Kidney epithelial cell (primary cell): Measurements from ENCODE around the gene DNAJC8. TPM values are rescaled to one million over a fixed set of nuclear protein-coding genes. Genes with fewer than 3 reads are reported as not detected.

Source experiments
- DNase-seq: peaks from one replicate; pipeline ENCODE4 v3.0.0-alpha.2; 2010; ENCODE audit warnings: low read depth
- H3K27me3 ChIP-seq: 2 replicates; pipeline ENCODE4 v1.6.0; 2011; ENCODE audit warnings: low read length; ENCODE audit not compliant: control insufficient read depth, insufficient read depth
- H3K36me3 ChIP-seq: 2 replicates; pipeline ENCODE4 v1.5.1; 2011; ENCODE audit warnings: low read length; ENCODE audit not compliant: control insufficient read depth, insufficient read depth
- H3K4me3 ChIP-seq: 2 replicates; pipeline ENCODE4 v1.5.1; 2011; ENCODE audit warnings: low read depth, mild to moderate bottlenecking, control low read depth, low read length
- CTCF ChIP-seq: IDR thresholded peaks from 2 replicates; pipeline ENCODE4 v1.5.1; 2011; ENCODE audit warnings: mild to moderate bottlenecking, moderate library complexity, low read length, control low read depth, inconsistent platforms; ENCODE audit not compliant: insufficient read depth, poor library complexity, severe bottlenecking
- total RNA-seq: library from RNA; depleted of rRNA; stranded (reverse); fragments of >200 nt; gene quantifications from 2 replicates; pipeline ENCODE4 v1.2.3, GENCODE V29; 2015

DNAJC8 gene
- 78.9 and 93.3 TPM in 2 replicates for total RNA-seq

GRCh38 chr1:28232558-28233263, at the start of gene DNAJC8:
DNAJC8 (minus strand) TSS chr1:28233029; CDS start chr1:28232998, 31 bp downstream.
- DNase-seq, result peak; percentile 80
- no peaks in the 10 kb centered on the region for H3K36me3 ChIP-seq
- TF ChIP-seq CTCF, result no peak
- H3K27me3 ChIP-seq, result no peaks in the 10 kb centered on the region
- H3K4me3 ChIP-seq, result peak within 1 kb of the TSS; percentile 90

GRCh38 chr1:28281608-28282425, 49.0 kb upstream of the DNAJC8 start:
- Histone ChIP-seq H3K4me3 (no peak overlapping the region), H3K27me3 (no peaks in the 10 kb centered on the region), H3K36me3 (peaks cover 9% of the 10 kb centered on the region)
- no peak for TF ChIP-seq CTCF
- no peak for DNase-seq

DNA sequence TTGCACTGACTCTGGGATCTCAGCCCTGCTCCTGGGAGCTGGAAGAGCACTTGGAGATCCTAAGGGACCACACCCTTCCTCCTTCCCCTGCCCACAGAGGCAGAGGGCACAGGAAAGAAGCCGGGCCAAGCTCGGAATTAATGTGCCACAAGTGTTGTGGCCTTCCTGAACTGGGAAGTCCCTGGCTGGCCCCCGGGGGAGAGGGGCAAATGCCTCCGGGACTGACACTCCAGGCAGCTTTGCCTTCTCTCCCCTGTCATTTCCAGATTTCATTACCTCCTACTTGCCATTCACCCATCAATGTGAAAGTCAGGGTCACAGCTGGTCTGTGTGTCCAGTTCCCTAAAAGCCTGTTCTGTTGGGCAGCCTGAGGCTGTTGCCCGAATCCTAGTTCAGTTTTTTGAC, 48.1 kb upstream of the DNAJC8 start:
- H3K36me3 ChIP-seq, result peaks cover 9% of the 10 kb centered on the region
- DNase-seq, result no peak
- TF ChIP-seq CTCF, result no peak
- no peaks in the 10 kb centered on the region for H3K27me3 ChIP-seq
- no peak overlapping the region for H3K4me3 ChIP-seq

DNA sequence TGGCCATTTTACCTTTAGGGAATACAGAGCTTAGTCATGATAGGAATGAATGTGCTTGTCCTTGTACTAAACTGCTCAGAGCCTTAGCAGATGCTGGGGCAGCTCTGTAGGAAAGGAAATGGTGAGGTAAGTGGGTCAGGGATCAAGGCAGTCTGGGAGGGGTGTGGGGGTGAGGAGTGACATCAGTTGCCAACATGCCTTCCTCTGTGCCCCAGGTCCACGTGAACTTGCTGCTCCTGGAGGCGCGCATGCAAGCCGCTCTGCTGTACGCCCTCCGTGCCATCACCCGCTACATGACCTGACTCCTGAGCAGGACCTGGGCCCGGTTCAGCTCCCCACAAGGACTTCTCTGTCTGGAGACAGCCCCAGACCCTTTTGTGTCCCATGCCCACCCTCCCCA, 47.7 kb upstream of the DNAJC8 start:
- H3K4me3 ChIP-seq, result no peak overlapping the region
- TF ChIP-seq CTCF, result no peak
- peaks cover 9% of the 10 kb centered on the region for H3K36me3 ChIP-seq
- DNase-seq, result no peak
- no peaks in the 10 kb centered on the region for H3K27me3 ChIP-seq

DNA sequence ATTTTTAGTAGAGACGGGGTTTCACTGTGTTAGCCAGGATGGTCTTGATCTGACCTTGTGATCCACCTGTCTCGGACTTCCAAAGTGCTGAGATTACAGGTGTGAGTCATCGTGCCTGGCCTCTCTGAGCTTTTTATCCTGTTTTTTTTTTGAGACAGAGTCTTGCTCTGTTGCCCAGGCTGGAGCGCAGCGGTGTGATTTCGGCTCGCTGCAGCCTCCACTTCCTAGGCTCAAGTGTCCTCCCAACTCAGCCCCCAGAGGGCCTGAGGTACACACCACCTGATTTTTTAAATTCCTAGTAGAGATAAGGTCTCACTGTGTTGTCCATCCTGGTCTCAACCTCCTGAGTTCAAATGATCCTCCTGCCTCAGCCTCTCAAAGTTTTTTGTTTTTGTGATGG, 46.9 kb upstream of the DNAJC8 start:
- Histone ChIP-seq H3K27me3 (no peaks in the 10 kb centered on the region), H3K36me3 (peaks cover 9% of the 10 kb centered on the region), H3K4me3 (no peak overlapping the region)
- DNase-seq, result no peak
- no peak for TF ChIP-seq CTCF
